ENCODE data around the gene TTF2.

The TTF2 gene

GRCh38 chr1:117059678-117060440 is at the start of gene TTF2:
Gene TTF2 (plus strand): TSS chr1:117060326. CDS start chr1:117060347, 21 bp downstream.
- H3K4me3 ChIP-seq (replicated peaks; ENCODE audit: low read depth, low read length) = peak within 1 kb of the TSS; percentile 87
- peaks cover 2% of the 10 kb centered on the region; the same call in 1 of the 2 replicates for H3K36me3 ChIP-seq (ENCODE audit: control insufficient read depth, insufficient read depth, low read length)
- peak; percentile 93 for DNase-seq (ENCODE audit: extremely low read depth, insufficient read length)
- no peak for TF ChIP-seq CTCF (IDR thresholded peaks at IDR 0.05; ENCODE audit: insufficient read depth, low read length, poor library complexity, severe bottlenecking)
- H3K27me3 ChIP-seq (replicated peaks; ENCODE audit: control insufficient read depth, insufficient read depth, low read length) = no peaks in the 10 kb centered on the region

- H3K27me3 ChIP-seq (replicated peaks; ENCODE audit: control insufficient read depth, insufficient read depth, low read length) = no peaks in the 10 kb centered on the region
- H3K4me3 ChIP-seq (replicated peaks; ENCODE audit: low read depth, low read length) = no peak overlapping the region
- no peak for TF ChIP-seq CTCF (IDR thresholded peaks at IDR 0.05; ENCODE audit: insufficient read depth, low read length, poor library complexity, severe bottlenecking)
- H3K36me3 ChIP-seq (ENCODE audit: control insufficient read depth, insufficient read depth, low read length) = no peaks in the 10 kb centered on the region
- no peak for DNase-seq (ENCODE audit: extremely low read depth, insufficient read length)
Measured at GRCh38 chr1:117011334-117011733, 48.8 kb upstream of the TTF2 start.

GRCh38 chr1:117013309-117013858 is 46.7 kb upstream of the TTF2 start:
- Histone ChIP-seq H3K36me3 (ENCODE audit: control insufficient read depth, insufficient read depth, low read length) (no peaks in the 10 kb centered on the region), H3K27me3 (replicated peaks; ENCODE audit: control insufficient read depth, insufficient read depth, low read length) (no peaks in the 10 kb centered on the region), H3K4me3 (replicated peaks; ENCODE audit: low read depth, low read length) (no peak overlapping the region)
- no peak for TF ChIP-seq CTCF (IDR thresholded peaks at IDR 0.05; ENCODE audit: insufficient read depth, low read length, poor library complexity, severe bottlenecking)
- no peak for DNase-seq (ENCODE audit: extremely low read depth, insufficient read length)

- no peak for TF ChIP-seq CTCF (IDR thresholded peaks at IDR 0.05; ENCODE audit: insufficient read depth, low read length, poor library complexity, severe bottlenecking)
- H3K36me3 ChIP-seq (ENCODE audit: control insufficient read depth, insufficient read depth, low read length) = no peaks in the 10 kb centered on the region
- H3K4me3 ChIP-seq (replicated peaks; ENCODE audit: low read depth, low read length) = no peak overlapping the region
- DNase-seq (ENCODE audit: extremely low read depth, insufficient read length) = no peak
- no peaks in the 10 kb centered on the region for H3K27me3 ChIP-seq (replicated peaks; ENCODE audit: control insufficient read depth, insufficient read depth, low read length)
Measured at GRCh38 chr1:117014209-117014608, 45.9 kb upstream of the TTF2 start.

GRCh38 chr1:117015724-117016123 is 44.4 kb upstream of the TTF2 start:
- no peak for TF ChIP-seq CTCF (IDR thresholded peaks at IDR 0.05; ENCODE audit: insufficient read depth, low read length, poor library complexity, severe bottlenecking)
- H3K36me3 ChIP-seq (ENCODE audit: control insufficient read depth, insufficient read depth, low read length) = no peaks in the 10 kb centered on the region
- H3K4me3 ChIP-seq (replicated peaks; ENCODE audit: low read depth, low read length) = no peak overlapping the region
- no peaks in the 10 kb centered on the region for H3K27me3 ChIP-seq (replicated peaks; ENCODE audit: control insufficient read depth, insufficient read depth, low read length)
- DNase-seq (ENCODE audit: extremely low read depth, insufficient read length) = no peak

Data from GM06990 (cell line).